Coronary artery (tissue), 2 donors: ENCODE results near the gene NCMAP.

ENCODE experiments used
- DNase-seq: peaks from one replicate; pipeline ENCODE4 v3.0.0-alpha.2; 2017; ENCODE audit warnings: low spot score
- H3K27ac ChIP-seq, 2 donors: fragments of 200-600 bp; sonication (generic); one replicate each; pipeline ENCODE4 v1.5.1; 2016 to 2019
- H3K4me3 ChIP-seq: fragments of 200-600 bp; sonication (generic); 2 replicates; pipeline ENCODE4 v1.5.1; 2016; ENCODE audit warnings: mild to moderate bottlenecking, moderate library complexity
- TF ChIP-seq, protein P1 (sequence below): fragments of 200-600 bp; sonication (generic); IDR thresholded peaks from one replicate; pipeline ENCODE4 v1.5.1; 2019; ENCODE audit warnings: antibody characterized with exemption

The NCMAP gene

DNA sequence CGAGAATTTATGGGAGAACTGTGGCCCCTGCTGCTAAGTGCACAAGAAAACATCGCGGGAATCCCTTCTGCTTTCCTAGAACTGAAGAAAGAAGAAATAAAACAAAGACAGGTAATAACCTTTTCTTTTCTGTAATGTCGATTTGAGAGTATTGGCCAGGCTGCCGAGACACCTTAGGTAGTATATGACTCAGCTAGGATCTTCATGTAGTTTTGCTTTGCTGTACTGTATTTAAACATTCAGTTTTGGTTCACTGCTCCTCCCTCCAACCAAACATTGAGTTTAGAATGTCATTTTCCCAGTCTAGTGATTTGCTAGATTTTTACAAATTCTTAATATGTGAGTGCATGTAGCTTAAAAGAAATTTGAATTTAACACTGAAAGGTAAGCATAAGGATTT lies 93.0 kb downstream of the NCMAP start:
- no peak overlapping the region for H3K4me3 ChIP-seq
- TF ChIP-seq, protein P1, sequence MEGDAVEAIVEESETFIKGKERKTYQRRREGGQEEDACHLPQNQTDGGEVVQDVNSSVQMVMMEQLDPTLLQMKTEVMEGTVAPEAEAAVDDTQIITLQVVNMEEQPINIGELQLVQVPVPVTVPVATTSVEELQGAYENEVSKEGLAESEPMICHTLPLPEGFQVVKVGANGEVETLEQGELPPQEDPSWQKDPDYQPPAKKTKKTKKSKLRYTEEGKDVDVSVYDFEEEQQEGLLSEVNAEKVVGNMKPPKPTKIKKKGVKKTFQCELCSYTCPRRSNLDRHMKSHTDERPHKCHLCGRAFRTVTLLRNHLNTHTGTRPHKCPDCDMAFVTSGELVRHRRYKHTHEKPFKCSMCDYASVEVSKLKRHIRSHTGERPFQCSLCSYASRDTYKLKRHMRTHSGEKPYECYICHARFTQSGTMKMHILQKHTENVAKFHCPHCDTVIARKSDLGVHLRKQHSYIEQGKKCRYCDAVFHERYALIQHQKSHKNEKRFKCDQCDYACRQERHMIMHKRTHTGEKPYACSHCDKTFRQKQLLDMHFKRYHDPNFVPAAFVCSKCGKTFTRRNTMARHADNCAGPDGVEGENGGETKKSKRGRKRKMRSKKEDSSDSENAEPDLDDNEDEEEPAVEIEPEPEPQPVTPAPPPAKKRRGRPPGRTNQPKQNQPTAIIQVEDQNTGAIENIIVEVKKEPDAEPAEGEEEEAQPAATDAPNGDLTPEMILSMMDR = no peak
- no peak overlapping the region for H3K27ac ChIP-seq
- no peak for DNase-seq

DNA sequence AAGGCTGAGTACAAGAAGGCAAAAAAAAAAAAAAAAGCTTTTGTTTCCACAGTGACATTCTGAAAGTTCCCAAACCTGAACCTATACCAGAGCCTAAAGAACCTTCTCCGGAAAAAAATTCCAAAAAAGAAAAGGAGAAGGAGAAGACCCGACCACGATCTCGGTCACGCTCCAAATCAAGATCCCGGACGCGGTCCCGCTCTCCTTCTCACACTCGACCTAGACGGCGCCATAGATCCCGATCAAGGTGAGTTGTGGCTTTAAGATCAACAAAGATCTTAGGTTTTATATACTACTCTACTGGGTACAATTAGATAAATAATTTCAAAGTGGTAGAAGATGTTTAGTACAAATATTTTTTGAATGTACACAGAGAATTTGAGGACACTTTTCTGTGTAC lies 96.5 kb downstream of the NCMAP start:
- H3K27ac ChIP-seq = no peak overlapping the region
- DNase-seq = no peak
- no peak overlapping the region for H3K4me3 ChIP-seq
- TF ChIP-seq, protein P1 = no peak

DNA sequence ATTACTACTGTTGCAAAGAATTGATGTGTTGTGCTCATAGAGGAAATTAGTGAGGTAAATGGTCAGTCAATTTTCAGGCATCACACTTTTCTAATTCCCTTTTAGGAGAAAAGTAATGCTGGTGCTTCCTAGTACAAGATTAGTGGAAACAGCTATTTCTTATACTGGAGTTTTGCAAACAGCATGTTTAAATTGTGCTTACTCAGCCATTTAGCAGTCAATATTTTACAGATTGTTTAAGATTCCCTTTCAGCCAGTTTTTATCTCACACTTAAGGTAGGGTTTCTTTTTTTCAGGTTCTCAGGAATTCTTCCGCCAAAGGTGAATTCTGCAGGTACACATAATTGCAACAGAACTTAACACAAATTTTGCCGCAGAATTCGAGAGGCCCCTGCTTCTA lies 98.1 kb downstream of the NCMAP start:
- no peak overlapping the region for H3K4me3 ChIP-seq
- no peak overlapping the region for H3K27ac ChIP-seq
- TF ChIP-seq, protein P1 = no peak
- no peak for DNase-seq

DNA sequence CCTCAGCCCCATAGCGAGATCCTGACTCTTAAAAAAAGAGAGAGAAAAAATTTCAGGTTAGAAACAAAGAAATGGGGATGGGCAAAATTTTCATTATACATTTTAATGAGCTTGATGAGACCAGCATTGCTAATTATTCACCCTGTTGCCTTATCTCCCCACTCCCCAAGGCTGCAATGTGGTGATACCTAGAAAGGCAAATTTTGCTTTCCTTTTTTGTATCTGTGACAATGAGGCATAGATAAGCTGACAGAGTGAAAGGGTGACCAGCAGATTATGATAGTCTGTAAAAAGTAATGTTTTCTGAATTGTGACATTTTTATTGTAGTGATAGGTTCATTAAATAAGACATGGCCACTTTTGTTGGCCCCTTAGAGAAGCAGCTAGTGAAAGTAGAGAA lies 100.2 kb downstream of the NCMAP start:
- TF ChIP-seq, protein P1 = no peak
- H3K4me3 ChIP-seq = no peak overlapping the region
- DNase-seq = no peak
- H3K27ac ChIP-seq = no peak overlapping the region

DNA sequence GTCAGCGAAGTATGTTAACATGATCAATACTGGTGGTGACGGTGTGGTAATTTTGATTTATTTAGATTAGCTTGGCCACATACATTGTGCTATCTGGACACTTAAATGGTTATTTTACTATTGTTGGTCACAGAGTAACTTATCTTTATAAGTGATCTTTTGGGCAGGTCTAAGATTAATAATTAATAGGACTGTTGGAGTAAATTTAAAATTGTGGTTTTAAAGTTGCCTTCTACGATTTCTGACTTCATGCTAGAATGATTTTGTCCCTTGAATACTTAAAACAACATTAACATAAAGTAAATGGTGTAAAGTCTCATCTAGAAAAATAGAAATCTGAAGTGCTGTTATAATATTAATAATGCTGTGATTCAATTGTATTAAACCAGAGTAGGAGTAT lies 101.9 kb downstream of the NCMAP start:
- Histone ChIP-seq H3K4me3 (no peak overlapping the region), H3K27ac (no peak overlapping the region)
- no peak for DNase-seq
- TF ChIP-seq, protein P1 = no peak
